HAP-1 (cell line): ENCODE results near the gene IL36A.

Source experiments
- DNase-seq, 2 experiments: peaks; one replicate each; pipeline ENCODE4 v3.0.0-alpha.2; 2016 to 2020; ENCODE audit warnings: low spot score in 2 of 2
- H3K27me3 ChIP-seq: fragments of 250-450 bp; sonication (Bioruptor Pico); 2 replicates; pipeline ENCODE4 v1.5.1; 2020; ENCODE audit warnings: low read depth, mild to moderate bottlenecking, moderate library complexity
- H3K36me3 ChIP-seq: fragments of 250-450 bp; sonication (Bioruptor Pico); replicated peaks from 2 replicates; pipeline ENCODE4 v1.5.1; 2020; ENCODE audit warnings: mild to moderate bottlenecking
- H3K4me1 ChIP-seq: fragments of 250-450 bp; sonication (Bioruptor Pico); 2 replicates; pipeline ENCODE4 v1.5.1; 2020; ENCODE audit warnings: mild to moderate bottlenecking
- H3K4me3 ChIP-seq: fragments of 250-450 bp; sonication (Bioruptor Pico); 2 replicates; pipeline ENCODE4 v1.5.1; 2020; ENCODE audit warnings: mild to moderate bottlenecking, moderate library complexity
- H3K9me3 ChIP-seq: fragments of 250-450 bp; sonication (Bioruptor Pico); 2 replicates; pipeline ENCODE4 v1.5.1; 2020; ENCODE audit warnings: mild to moderate bottlenecking, moderate library complexity
- in situ Hi-C: fragments of 300-500 bp; cut with MboI; formaldehyde crosslinking; loops from 3 replicates; pipeline ENCODE4 v1.14.3; 2020; ENCODE audit warnings: low sequenced_read_pairs, inconsistent platforms, mixed read lengths

Gene IL36A

GRCh38 chr2:113039719-113040118 lies 34.5 kb downstream of the IL36A start:
- no peaks in the 10 kb centered on the region for H3K4me1 ChIP-seq
- no peaks in the 10 kb centered on the region for H3K27me3 ChIP-seq
- H3K4me3 ChIP-seq: no peak overlapping the region
- in situ Hi-C loops: no loop called here
- no peaks in the 10 kb centered on the region for H3K9me3 ChIP-seq
- no peak for DNase-seq
- no peaks in the 10 kb centered on the region for H3K36me3 ChIP-seq

- Histone ChIP-seq H3K27me3 (peaks cover 2% of the 10 kb centered on the region; the same call in 1 of the 2 replicates), H3K36me3 (no peaks in the 10 kb centered on the region), H3K9me3 (no peaks in the 10 kb centered on the region), H3K4me3 (no peak overlapping the region), H3K4me1 (no peaks in the 10 kb centered on the region)
- in situ Hi-C loops: no loop called here
- DNase-seq: no peak
Measured at GRCh38 chr2:113041871-113042270, 36.6 kb downstream of the IL36A start.

GRCh38 chr2:113046465-113046864 lies 41.2 kb downstream of the IL36A start:
- Histone ChIP-seq H3K4me1 (no peaks in the 10 kb centered on the region), H3K36me3 (no peaks in the 10 kb centered on the region), H3K4me3 (no peak overlapping the region), H3K9me3 (no peaks in the 10 kb centered on the region), H3K27me3 (peaks cover 2% of the 10 kb centered on the region; the same call in 1 of the 2 replicates)
- no peak for DNase-seq
- in situ Hi-C loops: no loop called here

- no peaks in the 10 kb centered on the region for H3K27me3 ChIP-seq
- no peaks in the 10 kb centered on the region; the same call in 1 of the 2 replicates for H3K9me3 ChIP-seq
- no peaks in the 10 kb centered on the region for H3K36me3 ChIP-seq
- in situ Hi-C loops: no loop called here
- no peaks in the 10 kb centered on the region for H3K4me1 ChIP-seq
- DNase-seq: no peak
- no peak overlapping the region for H3K4me3 ChIP-seq
Measured at GRCh38 chr2:113050921-113051895, 45.9 kb downstream of the IL36A start.

GRCh38 chr2:113052396-113052917 lies 47.2 kb downstream of the IL36A start, which contains the start of gene IL36B:
Gene IL36B (minus strand): TSS chr2:113052867.
- Histone ChIP-seq H3K4me3 (no peak within 1 kb of the TSS), H3K4me1 (no peaks in the 10 kb centered on the region), H3K9me3 (no peaks in the 10 kb centered on the region; the same call in 1 of the 2 replicates), H3K36me3 (no peaks in the 10 kb centered on the region), H3K27me3 (no peaks in the 10 kb centered on the region)
- in situ Hi-C loops: no loop called here
- no peak for DNase-seq

GRCh38 chr2:113053666-113054065 lies 48.4 kb downstream of the IL36A start:
- Histone ChIP-seq H3K36me3 (no peaks in the 10 kb centered on the region), H3K4me3 (no peak overlapping the region), H3K9me3 (no peaks in the 10 kb centered on the region; the same call in 1 of the 2 replicates), H3K27me3 (no peaks in the 10 kb centered on the region), H3K4me1 (no peaks in the 10 kb centered on the region)
- in situ Hi-C loops: no loop called here
- no peak for DNase-seq

- H3K27me3 ChIP-seq: no peaks in the 10 kb centered on the region
- H3K4me3 ChIP-seq: no peak overlapping the region
- H3K9me3 ChIP-seq: no peaks in the 10 kb centered on the region; the same call in 1 of the 2 replicates
- H3K36me3 ChIP-seq: no peaks in the 10 kb centered on the region
- no peaks in the 10 kb centered on the region for H3K4me1 ChIP-seq
- no peak for DNase-seq
- in situ Hi-C loops: no loop called here
Measured at GRCh38 chr2:113054066-113054465, 48.8 kb downstream of the IL36A start.

GRCh38 chr2:113056521-113056920 lies 51.3 kb downstream of the IL36A start:
- in situ Hi-C loops: no loop called here
- H3K9me3 ChIP-seq: no peaks in the 10 kb centered on the region; the same call in 1 of the 2 replicates
- H3K4me3 ChIP-seq: no peak overlapping the region
- DNase-seq: no peak
- H3K27me3 ChIP-seq: no peaks in the 10 kb centered on the region
- no peaks in the 10 kb centered on the region for H3K4me1 ChIP-seq
- no peaks in the 10 kb centered on the region for H3K36me3 ChIP-seq

GRCh38 chr2:113057117-113057516 lies 51.9 kb downstream of the IL36A start:
- no peak overlapping the region for H3K4me3 ChIP-seq
- no peaks in the 10 kb centered on the region; the same call in 1 of the 2 replicates for H3K9me3 ChIP-seq
- H3K4me1 ChIP-seq: no peaks in the 10 kb centered on the region
- H3K36me3 ChIP-seq: no peaks in the 10 kb centered on the region
- no peaks in the 10 kb centered on the region for H3K27me3 ChIP-seq
- in situ Hi-C loops: no loop called here
- DNase-seq: no peak
